Neural progenitor cell (in vitro differentiated cells): ENCODE results near the gene DUS1L. TPM values are rescaled to one million over a fixed set of nuclear protein-coding genes. Genes with fewer than 3 reads are reported as not detected.

ENCODE experiments used
- DNase-seq: peaks from one replicate; pipeline ENCODE4 v3.0.0-alpha.2; 2016; ENCODE audit warnings: low spot score
- H2AFZ ChIP-seq: fragments of 200-600 bp; sonication (generic); replicated peaks from 2 replicates; pipeline ENCODE4 v1.6.1; 2016; ENCODE audit warnings: antibody characterized with exemption
- H3F3A ChIP-seq: fragments of 200-600 bp; sonication (generic); 2 replicates; pipeline ENCODE4 v1.6.1; 2016; ENCODE audit warnings: antibody characterized with exemption, low read depth
- H3K27ac ChIP-seq: fragments of 200-600 bp; sonication (generic); 2 replicates; pipeline ENCODE4 v1.5.1; 2016; ENCODE audit warnings: mild to moderate bottlenecking
- H3K27me3 ChIP-seq: fragments of 200-600 bp; sonication (generic); 2 replicates; pipeline ENCODE4 v1.6.1; 2016; ENCODE audit warnings: mild to moderate bottlenecking, moderate library complexity
- H3K36me3 ChIP-seq: fragments of 200-600 bp; sonication (generic); 2 replicates; pipeline ENCODE4 v1.5.1; 2016
- H3K4me1 ChIP-seq: fragments of 200-600 bp; sonication (generic); 2 replicates; pipeline ENCODE4 v1.6.1; 2016; ENCODE audit warnings: mixed run types
- H3K4me2 ChIP-seq: fragments of 200-600 bp; sonication (generic); 2 replicates; pipeline ENCODE4 v1.6.1; 2016
- H3K4me3 ChIP-seq: fragments of 200-600 bp; sonication (generic); 2 replicates; pipeline ENCODE4 v1.5.1; 2016
- H3K79me2 ChIP-seq: fragments of 200-600 bp; sonication (generic); 2 replicates; pipeline ENCODE4 v1.6.1; 2016; ENCODE audit warnings: low read depth
- H3K9ac ChIP-seq: fragments of 200-600 bp; sonication (generic); 2 replicates; pipeline ENCODE4 v1.6.1; 2016
- H3K9me3 ChIP-seq: fragments of 200-600 bp; sonication (generic); 2 replicates; pipeline ENCODE4 v1.5.1; 2016; ENCODE audit warnings: low read depth
- H4K20me1 ChIP-seq: fragments of 200-600 bp; sonication (generic); 2 replicates; pipeline ENCODE4 v1.6.1; 2016; ENCODE audit warnings: low read depth
- H3K27ac Mint-ChIP-seq: 3 replicates; pipeline ENCODE4 v1.8.0; 2021; ENCODE audit warnings: mixed read lengths
- H3K27me3 Mint-ChIP-seq: 2 replicates; pipeline ENCODE4 v1.8.0; 2022; ENCODE audit warnings: low read depth, mild to moderate bottlenecking, inconsistent platforms, moderate library complexity, mixed read lengths; ENCODE audit not compliant: insufficient read depth
- H3K36me3 Mint-ChIP-seq: 3 replicates; pipeline ENCODE4 v1.8.0; 2021; ENCODE audit warnings: mixed read lengths
- H3K4me1 Mint-ChIP-seq: 3 replicates; pipeline ENCODE4 v1.8.0; 2021; ENCODE audit warnings: mixed read lengths
- H3K4me3 Mint-ChIP-seq: 3 replicates; pipeline ENCODE4 v1.8.0; 2021; ENCODE audit warnings: mild to moderate bottlenecking, moderate library complexity, mixed read lengths
- H3K9me3 Mint-ChIP-seq: 3 replicates; pipeline ENCODE4 v1.8.0; 2020; ENCODE audit warnings: mixed read lengths
- CTCF ChIP-seq: fragments of 200-600 bp; sonication (generic); IDR thresholded peaks from 2 replicates; pipeline ENCODE4 v1.5.1; 2017; ENCODE audit warnings: antibody characterized with exemption, mild to moderate bottlenecking
- EZH2 ChIP-seq: fragments of 200-600 bp; sonication (generic); IDR thresholded peaks from 2 replicates; pipeline ENCODE4 v1.6.1; 2017; ENCODE audit warnings: antibody characterized with exemption, mild to moderate bottlenecking, moderate library complexity
- EZH2phosphoT487 ChIP-seq: fragments of 200-600 bp; sonication (generic); IDR thresholded peaks from 2 replicates; pipeline ENCODE4 v1.6.1; 2017; ENCODE audit warnings: antibody characterized with exemption
- total RNA-seq: library from RNA; depleted of rRNA; stranded (reverse); fragments of >200 nt; gene quantifications from 2 replicates; pipeline ENCODE4 v1.2.3, GENCODE V29; 2015; ENCODE audit warnings: low replicate concordance

Gene DUS1L
- total RNA-seq, 1 donor from 2014 or later: 54.5 TPM

GRCh38 chr17:82024859-82025258 is 40.7 kb downstream of the DUS1L start:
- no peak for DNase-seq
- peaks cover 18% of the 10 kb centered on the region for H3F3A ChIP-seq
- peaks cover 23% of the 10 kb centered on the region for H3K79me2 ChIP-seq
- H3K4me1 ChIP-seq: peaks cover 11% of the 10 kb centered on the region
- Mint-ChIP-seq H3K36me3 (no peaks in the 10 kb centered on the region), H3K4me3 (peak overlapping the region; percentile 85), H3K4me1 (peaks cover 20% of the 10 kb centered on the region), H3K9me3 (no peaks in the 10 kb centered on the region), H3K27ac (no peak overlapping the region), H3K27me3 (peaks cover 4% of the 10 kb centered on the region)
- H3K9me3 ChIP-seq: no peaks in the 10 kb centered on the region
- no peak overlapping the region for H3K9ac ChIP-seq
- TF ChIP-seq CTCF (no peak), EZH2 (no peak), EZH2phosphoT487 (no peak)
- no peak overlapping the region for H3K4me3 ChIP-seq
- H3K4me2 ChIP-seq: no peak overlapping the region
- H2AFZ ChIP-seq: no peak overlapping the region
- H3K27ac ChIP-seq: no peak overlapping the region
- H4K20me1 ChIP-seq: peaks cover 30% of the 10 kb centered on the region
- H3K36me3 ChIP-seq: no peaks in the 10 kb centered on the region
- no peaks in the 10 kb centered on the region for H3K27me3 ChIP-seq

GRCh38 chr17:82023447-82024241 is 42.0 kb downstream of the DUS1L start:
- Mint-ChIP-seq H3K4me1 (peaks cover 18% of the 10 kb centered on the region), H3K36me3 (no peaks in the 10 kb centered on the region), H3K4me3 (peak overlapping the region; percentile 85), H3K27ac (no peak overlapping the region), H3K27me3 (peaks cover 4% of the 10 kb centered on the region), H3K9me3 (no peaks in the 10 kb centered on the region)
- H3K79me2 ChIP-seq: peaks cover 23% of the 10 kb centered on the region
- H3K9me3 ChIP-seq: no peaks in the 10 kb centered on the region
- peak overlapping the region; percentile 88 for H3K4me2 ChIP-seq
- no peaks in the 10 kb centered on the region for H3K36me3 ChIP-seq
- H3K27me3 ChIP-seq: no peaks in the 10 kb centered on the region
- peak; percentile 54 for TF ChIP-seq EZH2
- TF ChIP-seq EZH2phosphoT487: no peak
- TF ChIP-seq CTCF: no peak
- H3K9ac ChIP-seq: peak overlapping the region; percentile 45
- peaks cover 15% of the 10 kb centered on the region for H3F3A ChIP-seq
- DNase-seq: no peak
- peak overlapping the region; percentile 78 for H3K4me3 ChIP-seq
- peaks cover 11% of the 10 kb centered on the region for H3K4me1 ChIP-seq
- H2AFZ ChIP-seq: peak overlapping the region; percentile 60
- H3K27ac ChIP-seq: no peak overlapping the region
- H4K20me1 ChIP-seq: peaks cover 29% of the 10 kb centered on the region

- Histone ChIP-seq H3F3A (peaks cover 15% of the 10 kb centered on the region), H3K27me3 (no peaks in the 10 kb centered on the region), H3K9me3 (no peaks in the 10 kb centered on the region), H4K20me1 (peaks cover 29% of the 10 kb centered on the region), H3K4me3 (peak within 1 kb of the TSS; percentile 95), H2AFZ (peak within 1 kb of the TSS; percentile 80), H3K4me1 (peaks cover 11% of the 10 kb centered on the region), H3K27ac (no peak within 1 kb of the TSS), H3K4me2 (peak within 1 kb of the TSS; percentile 91), H3K9ac (peak within 1 kb of the TSS; percentile 76), H3K36me3 (no peaks in the 10 kb centered on the region), H3K79me2 (peaks cover 23% of the 10 kb centered on the region)
- DNase-seq: peak; percentile 100
- Mint-ChIP-seq H3K9me3 (no peaks in the 10 kb centered on the region), H3K36me3 (no peaks in the 10 kb centered on the region), H3K27ac (no peak within 1 kb of the TSS), H3K4me1 (peaks cover 18% of the 10 kb centered on the region), H3K4me3 (peak within 1 kb of the TSS; percentile 89), H3K27me3 (peaks cover 4% of the 10 kb centered on the region)
- TF ChIP-seq CTCF (no peak), EZH2 (no peak), EZH2phosphoT487 (no peak)
Observed at GRCh38 chr17:82022981-82023446, 42.6 kb downstream of the DUS1L start, which contains the start of gene LRRC45. Gene LRRC45, plus strand, starts transcription at chr17:82023305. Its CDS starts 339 bp downstream, at chr17:82023644.
